Small intestine (tissue), 7 donors: ENCODE data around the gene PRAMEF14. TPM values are rescaled to one million over a fixed set of nuclear protein-coding genes. Genes with fewer than 3 reads are reported as not detected.
A peak's percentile ranks its signal among the peaks of the same experiment; 100 is the strongest.
"Not testable (repeated sequence)": the region's sequence is repeated elsewhere in the genome, so short reads cannot be mapped to it uniquely, and the experiment has no call there.

Experiments used
- DNase-seq, 2 donors: peaks; one replicate each; pipeline versions ENCODE4 v3.0.0 to v3.0.0-alpha.2; 2013
- FAIRE-seq: peaks from 2 replicates; lab custom pipeline; 2012; peaks lifted over from hg19 to GRCh38; lab: Jason Lieb, UNC
- H3K27ac ChIP-seq, 3 donors: one replicate each; pipeline ENCODE4 v1.5.1; 2013; ENCODE audit warnings: low read length in 2 of 3, mild to moderate bottlenecking in 2 of 3, control low read depth in 1 of 3, inconsistent platforms in 1 of 3, low read depth in 1 of 3, moderate library complexity in 1 of 3
- H3K27me3 ChIP-seq, 3 donors: one replicate each; pipeline ENCODE4 v1.6.1; 2013; ENCODE audit warnings: low read length in 3 of 3, inconsistent platforms in 1 of 3; ENCODE audit not compliant: control insufficient read depth in 3 of 3, insufficient read depth in 3 of 3
- H3K36me3 ChIP-seq, 3 donors: one replicate each; pipeline ENCODE4 v1.6.1; 2013; ENCODE audit warnings: low read length in 3 of 3, inconsistent platforms in 1 of 3, low read depth in 1 of 3, mild to moderate bottlenecking in 1 of 3, moderate library complexity in 1 of 3; ENCODE audit not compliant: control insufficient read depth in 3 of 3, insufficient read depth in 2 of 3
- H3K4me1 ChIP-seq, 3 donors: one replicate each; pipeline ENCODE4 v1.6.1; 2013; ENCODE audit warnings: low read length in 2 of 3, inconsistent platforms in 1 of 3, low read depth in 1 of 3, mild to moderate bottlenecking in 1 of 3, moderate library complexity in 1 of 3; ENCODE audit not compliant: control insufficient read depth in 3 of 3, insufficient read depth in 2 of 3
- H3K4me3 ChIP-seq, 3 donors: one replicate each; pipeline ENCODE4 v1.5.1; 2013; ENCODE audit warnings: low read length in 3 of 3, control low read depth in 1 of 3, inconsistent platforms in 1 of 3, low read depth in 1 of 3, mild to moderate bottlenecking in 1 of 3, moderate library complexity in 1 of 3
- H3K9me3 ChIP-seq, 2 donors: one replicate each; pipeline ENCODE4 v1.6.1; 2013; ENCODE audit warnings: low read depth in 1 of 2, low read length in 1 of 2; ENCODE audit not compliant: control insufficient read depth in 2 of 2, insufficient read depth in 1 of 2
- WGBS, 3 donors: extraction: QIAGEN DNeasy Blood & Tissue Kit; methylation state at CpG; one replicate each; pipeline ENCODE4 v1.1.7; 2013; 5-methylcytosine and 5-hydroxymethylcytosine counted together
- polyA plus RNA-seq, 4 donors: library from polyadenylated mRNA; stranded (reverse) in 3 of 4; unstranded in 1 of 4; fragments of 200-250 nt in 3 of 4; fragments of 120-200 nt in 1 of 4; gene quantifications; one replicate each; pipeline versions ENCODE4 v1.2.1 to v1.2.3, GENCODE V29; 2013
- donor health status: healthy with polysubstance abuse.
- donor health status: control.
- donor health status: control.
- donor health status: Bipolar disorder and iron deficiency.
- donor health status: healthy.

PRAMEF14 gene
- polyA plus RNA-seq, 4 donors, result not detected

GRCh38 chr1:13364928-13365327, 18.0 kb upstream of the PRAMEF14 start:
- not testable (repeated sequence) for H3K27me3 ChIP-seq, FAIRE-seq, H3K9me3 ChIP-seq, H3K36me3 ChIP-seq, H3K4me3 ChIP-seq, H3K27ac ChIP-seq, DNase-seq, H3K4me1 ChIP-seq
- 88 to 96% (median 95%) methylated on average over 2 of the region's 4 CpGs for WGBS, 3 donors

- 67 to 100% (median 78%) methylated on average over 1 of the region's 7 CpGs for WGBS, 3 donors
- H3K36me3 ChIP-seq, FAIRE-seq, H3K9me3 ChIP-seq, H3K27me3 ChIP-seq, H3K4me3 ChIP-seq, H3K4me1 ChIP-seq, DNase-seq, H3K27ac ChIP-seq: not testable (repeated sequence)
Observed at GRCh38 chr1:13362364-13362763, 15.4 kb upstream of the PRAMEF14 start.

- not testable (repeated sequence) for H3K4me3 ChIP-seq, FAIRE-seq
- peak; percentile 36 to 41 for DNase-seq
Observed at GRCh38 chr1:13356774-13357173, 9.8 kb upstream of the PRAMEF14 start.

GRCh38 chr1:13354475-13354874, 7.5 kb upstream of the PRAMEF14 start:
- FAIRE-seq, H3K36me3 ChIP-seq, DNase-seq, H3K4me3 ChIP-seq, H3K4me1 ChIP-seq, H3K27me3 ChIP-seq, H3K9me3 ChIP-seq, H3K27ac ChIP-seq: not testable (repeated sequence)
- WGBS, 3 donors, result 10 to 40% methylated on average over 1 to 2 of the region's 9 CpGs; no CpG with 5 or more reads in 1 of the 3 donors

More at GRCh38 chr1:13356774-13357173, 9.8 kb upstream of the PRAMEF14 start:
- H3K36me3 ChIP-seq, H3K27me3 ChIP-seq, H3K27ac ChIP-seq, H3K4me1 ChIP-seq, H3K9me3 ChIP-seq: not testable (repeated sequence)
- WGBS, 3 donors, result 1 to 2% (median 1%) methylated on average over 5 of the region's 5 CpGs

GRCh38 chr1:13353476-13353875, 6.5 kb upstream of the PRAMEF14 start:
- not testable (repeated sequence) for DNase-seq
- 87 to 90% (median 90%) methylated on average over 6 to 7 of the region's 8 CpGs for WGBS, 3 donors

GRCh38 chr1:13342496-13342895, 4.4 kb downstream of the PRAMEF14 start:
- H3K9me3 ChIP-seq, H3K27ac ChIP-seq, H3K36me3 ChIP-seq, DNase-seq, H3K4me1 ChIP-seq, H3K4me3 ChIP-seq, FAIRE-seq, H3K27me3 ChIP-seq: not testable (repeated sequence)
- WGBS, 3 donors, result 82 to 86% (median 83%) methylated on average over 8 of the region's 8 CpGs

More at GRCh38 chr1:13353476-13353875, 6.5 kb upstream of the PRAMEF14 start:
- H3K4me3 ChIP-seq, H3K27me3 ChIP-seq, H3K36me3 ChIP-seq, FAIRE-seq, H3K9me3 ChIP-seq, H3K4me1 ChIP-seq, H3K27ac ChIP-seq: not testable (repeated sequence)

- not testable (repeated sequence) for H3K4me3 ChIP-seq, FAIRE-seq, DNase-seq, H3K27ac ChIP-seq, H3K9me3 ChIP-seq, H3K36me3 ChIP-seq, H3K4me1 ChIP-seq, H3K27me3 ChIP-seq
- 44 to 54% (median 47%) methylated on average over 3 of the region's 4 CpGs for WGBS, 3 donors
Observed at GRCh38 chr1:13315281-13315680, 31.7 kb downstream of the PRAMEF14 start, which contains the start of gene PRAMEF15. TSS of gene PRAMEF15 (plus strand) at chr1:13315581. CDS start at chr1:13318408, 2,827 bp downstream.

GRCh38 chr1:13303239-13303638, 43.7 kb downstream of the PRAMEF14 start, which contains the start of gene PRAMEF33:
TSS of gene PRAMEF33 (plus strand) at chr1:13303539. CDS start at chr1:13305955, 2,416 bp downstream.
- H3K27me3 ChIP-seq, H3K4me1 ChIP-seq, H3K36me3 ChIP-seq, H3K9me3 ChIP-seq, H3K27ac ChIP-seq, H3K4me3 ChIP-seq, DNase-seq, FAIRE-seq: not testable (repeated sequence)
- WGBS, 3 donors, result no CpG with 5 or more reads among the region's 1 CpG

- not testable (repeated sequence) for DNase-seq, H3K4me3 ChIP-seq, H3K9me3 ChIP-seq, H3K27me3 ChIP-seq, H3K27ac ChIP-seq, H3K36me3 ChIP-seq, FAIRE-seq, H3K4me1 ChIP-seq
Observed at GRCh38 chr1:13302197-13302596, 44.7 kb downstream of the PRAMEF14 start.
